ENCODE data around the gene GUCY1B1.
"Not testable (repeated sequence)": the region's sequence is repeated elsewhere in the genome, so short reads cannot be mapped to it uniquely, and the experiment has no call there.

GUCY1B1 gene

DNA sequence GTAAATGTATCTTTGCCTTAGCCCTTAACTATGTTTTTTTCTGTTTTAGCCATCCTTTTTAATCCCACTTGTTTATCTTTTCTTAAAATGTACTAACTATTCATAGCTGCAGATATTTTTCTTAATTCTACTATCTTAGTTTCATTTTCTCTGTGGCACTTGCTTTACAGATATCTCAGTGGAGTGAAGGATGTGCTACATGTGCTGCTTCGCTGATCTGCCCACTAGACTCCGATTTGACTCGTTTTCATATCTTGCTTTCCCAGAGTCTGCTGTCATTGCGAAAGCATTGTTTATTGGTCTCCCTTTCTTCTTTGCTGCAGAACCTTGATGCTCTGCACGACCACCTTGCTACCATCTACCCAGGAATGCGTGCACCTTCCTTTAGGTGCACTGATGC is 30.6 kb downstream of the GUCY1B1 start:
- H3K27me3 ChIP-seq (ENCODE audit: control insufficient read depth, insufficient read depth, low read length), result no peaks in the 10 kb centered on the region
- H3K9ac ChIP-seq (ENCODE audit: low read length), result no peak overlapping the region
- H3K4me3 ChIP-seq (ENCODE audit: low read length), result peak overlapping the region; percentile 32

DNA sequence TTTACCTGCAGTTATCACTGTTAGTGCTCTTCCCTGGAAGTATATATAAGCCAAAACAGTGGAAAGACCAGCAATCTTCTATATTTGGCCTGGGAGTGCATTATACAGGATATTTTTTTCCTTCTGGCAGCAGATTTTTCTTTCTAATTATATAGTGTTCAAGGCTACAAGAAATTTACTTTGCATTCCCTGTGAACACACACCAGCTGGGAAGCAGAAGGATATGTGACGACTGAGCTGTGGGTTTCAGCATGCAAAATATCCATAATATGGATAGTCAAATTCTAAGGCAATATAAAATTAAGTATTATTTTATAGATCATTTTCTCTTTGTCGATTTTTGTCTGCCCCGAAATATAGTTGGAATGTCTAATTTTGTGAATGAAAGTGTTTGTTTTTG is 31.2 kb downstream of the GUCY1B1 start:
- H3K4me3 ChIP-seq (ENCODE audit: low read length), result no peak overlapping the region
- no peaks in the 10 kb centered on the region for H3K36me3 ChIP-seq (ENCODE audit: control insufficient read depth, insufficient read depth, low read length)
- no peak overlapping the region for H3K9ac ChIP-seq (ENCODE audit: low read length)
- H3K27me3 ChIP-seq (ENCODE audit: control insufficient read depth, insufficient read depth, low read length), result no peaks in the 10 kb centered on the region
- peaks cover 7% of the 10 kb centered on the region for H3K4me1 ChIP-seq (ENCODE audit: control insufficient read depth, insufficient read depth, low read length)
- H3K27ac ChIP-seq (ENCODE audit: low read depth, low read length), result no peak overlapping the region

More for the DNA sequence above, 30.6 kb downstream of the GUCY1B1 start:
- H3K36me3 ChIP-seq (ENCODE audit: control insufficient read depth, insufficient read depth, low read length), result no peaks in the 10 kb centered on the region
- peaks cover 7% of the 10 kb centered on the region for H3K4me1 ChIP-seq (ENCODE audit: control insufficient read depth, insufficient read depth, low read length)
- H3K27ac ChIP-seq (ENCODE audit: low read depth, low read length), result peak overlapping the region; percentile 14

DNA sequence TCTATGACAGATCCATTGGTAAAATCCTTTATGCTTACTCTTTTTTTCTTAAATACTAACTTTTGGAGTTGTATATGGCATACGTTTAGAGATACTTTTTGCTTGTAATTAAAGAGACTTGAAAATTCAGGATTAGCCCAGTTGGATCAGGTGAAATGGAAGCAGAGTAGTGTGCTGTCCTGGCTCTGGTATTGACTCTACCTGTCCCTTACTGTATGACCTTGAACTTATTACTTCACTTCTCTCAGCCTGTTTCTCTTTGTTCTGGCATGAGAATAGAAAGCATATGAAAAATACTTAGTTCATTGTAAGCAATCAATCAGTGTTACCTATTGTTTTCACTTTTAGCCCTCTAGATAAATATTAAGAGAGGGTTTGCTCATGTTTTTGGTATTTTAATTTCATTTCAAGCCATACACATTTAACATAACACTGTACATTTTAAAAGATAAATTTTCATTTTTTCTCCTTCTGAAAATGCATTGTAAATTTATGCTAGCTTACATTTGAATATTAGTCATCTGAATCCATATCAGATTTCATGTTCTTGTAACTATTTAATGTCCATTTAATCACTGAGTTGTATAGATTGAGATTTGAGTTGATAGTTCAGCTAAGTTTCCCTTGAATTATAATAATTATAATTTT is 35.9 kb downstream of the GUCY1B1 start:
- Histone ChIP-seq H3K27me3 (ENCODE audit: control insufficient read depth, insufficient read depth, low read length) (no peaks in the 10 kb centered on the region), H3K36me3 (ENCODE audit: control insufficient read depth, insufficient read depth, low read length) (no peaks in the 10 kb centered on the region), H3K4me3 (ENCODE audit: low read length) (no peak overlapping the region), H3K9ac (ENCODE audit: low read length) (no peak overlapping the region), H3K27ac (ENCODE audit: low read depth, low read length) (no peak overlapping the region), H3K4me1 (ENCODE audit: control insufficient read depth, insufficient read depth, low read length) (peaks cover 3% of the 10 kb centered on the region)

DNA sequence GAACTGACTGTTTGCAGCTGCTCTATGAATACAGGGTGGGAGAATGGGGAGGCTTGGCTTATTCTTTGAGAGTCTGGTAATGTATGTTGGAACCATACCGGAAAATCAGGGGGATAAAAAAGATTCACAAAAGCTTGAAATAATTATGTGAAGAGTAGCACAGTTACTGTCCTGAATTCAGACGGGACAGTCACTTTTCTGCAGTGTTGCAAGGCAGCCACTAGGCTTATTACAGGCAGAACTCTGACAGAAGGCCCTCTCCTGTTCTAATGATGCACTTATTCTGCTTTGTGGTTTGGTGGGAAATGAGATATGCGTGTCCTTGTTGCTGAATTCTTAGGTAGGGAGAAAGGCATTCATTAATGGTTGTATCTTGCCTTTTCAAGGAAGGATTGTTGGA is 37.2 kb downstream of the GUCY1B1 start:
- peaks cover 13% of the 10 kb centered on the region for H3K4me1 ChIP-seq (ENCODE audit: control insufficient read depth, insufficient read depth, low read length)
- H3K27ac ChIP-seq (ENCODE audit: low read depth, low read length), result no peak overlapping the region
- H3K36me3 ChIP-seq (ENCODE audit: control insufficient read depth, insufficient read depth, low read length), result no peaks in the 10 kb centered on the region
- H3K9ac ChIP-seq (ENCODE audit: low read length), result no peak overlapping the region
- H3K4me3 ChIP-seq (ENCODE audit: low read length), result no peak overlapping the region
- no peaks in the 10 kb centered on the region for H3K27me3 ChIP-seq (ENCODE audit: control insufficient read depth, insufficient read depth, low read length)

DNA sequence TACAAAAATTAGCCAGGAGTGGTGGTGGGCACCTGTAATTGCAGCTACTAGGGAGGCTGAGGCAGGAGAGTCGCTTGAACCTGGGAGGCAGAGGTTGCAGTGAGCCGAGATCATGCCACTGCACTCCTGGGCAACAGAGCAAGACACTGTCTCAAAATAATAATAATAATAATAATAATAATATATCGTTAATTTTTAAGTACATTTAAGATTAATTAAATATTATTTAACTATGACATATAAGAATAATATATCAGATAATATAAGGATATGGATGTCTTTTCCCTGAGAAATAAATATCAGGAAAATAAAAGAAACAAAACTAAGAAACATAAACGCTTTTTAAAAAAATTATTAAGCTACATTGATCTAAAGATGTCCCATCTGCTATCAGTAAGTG is 38.8 kb downstream of the GUCY1B1 start:
- H3K9ac ChIP-seq (ENCODE audit: low read length); H3K36me3 ChIP-seq (ENCODE audit: control insufficient read depth, insufficient read depth, low read length); H3K27ac ChIP-seq (ENCODE audit: low read depth, low read length); H3K27me3 ChIP-seq (ENCODE audit: control insufficient read depth, insufficient read depth, low read length); H3K4me3 ChIP-seq (ENCODE audit: low read length): not testable (repeated sequence)
- H3K4me1 ChIP-seq (ENCODE audit: control insufficient read depth, insufficient read depth, low read length), result peaks cover 16% of the 10 kb centered on the region

DNA sequence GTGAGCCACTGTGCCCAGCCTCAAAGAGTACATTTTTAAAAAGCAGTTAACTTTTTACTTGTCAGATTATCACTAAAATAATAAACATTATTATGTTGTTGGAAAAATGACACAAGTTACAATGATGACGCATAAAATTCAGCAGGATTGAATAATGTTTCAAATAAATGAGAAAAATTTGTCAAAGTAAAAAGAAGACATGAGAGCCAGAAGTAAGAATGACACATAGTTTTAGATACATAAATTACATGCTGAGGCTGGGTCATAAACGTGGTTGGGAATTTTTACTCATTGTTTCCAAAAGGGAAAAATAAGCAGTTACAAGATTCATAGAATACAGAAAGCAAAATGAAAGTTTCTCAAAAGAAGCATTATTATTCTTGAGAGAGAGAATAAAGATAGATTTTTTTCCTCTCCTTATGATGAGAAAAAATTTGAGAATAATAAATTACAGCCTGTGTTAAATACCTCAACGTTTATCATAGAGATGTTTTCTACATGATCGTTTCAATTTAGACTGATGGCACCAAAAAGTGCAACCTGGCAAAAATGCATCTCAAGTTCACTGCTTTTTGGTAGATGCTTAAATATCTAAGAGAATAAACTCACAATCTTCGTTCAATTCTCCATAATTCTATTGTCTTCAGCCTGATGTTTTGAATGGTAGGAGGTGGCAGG is 40.4 kb downstream of the GUCY1B1 start:
- no peak overlapping the region for H3K9ac ChIP-seq (ENCODE audit: low read length)
- no peaks in the 10 kb centered on the region for H3K27me3 ChIP-seq (ENCODE audit: control insufficient read depth, insufficient read depth, low read length)
- peak overlapping the region; percentile 75 for H3K27ac ChIP-seq (ENCODE audit: low read depth, low read length)
- no peaks in the 10 kb centered on the region for H3K36me3 ChIP-seq (ENCODE audit: control insufficient read depth, insufficient read depth, low read length)
- H3K4me3 ChIP-seq (ENCODE audit: low read length), result no peak overlapping the region
- H3K4me1 ChIP-seq (ENCODE audit: control insufficient read depth, insufficient read depth, low read length), result peaks cover 16% of the 10 kb centered on the region

DNA sequence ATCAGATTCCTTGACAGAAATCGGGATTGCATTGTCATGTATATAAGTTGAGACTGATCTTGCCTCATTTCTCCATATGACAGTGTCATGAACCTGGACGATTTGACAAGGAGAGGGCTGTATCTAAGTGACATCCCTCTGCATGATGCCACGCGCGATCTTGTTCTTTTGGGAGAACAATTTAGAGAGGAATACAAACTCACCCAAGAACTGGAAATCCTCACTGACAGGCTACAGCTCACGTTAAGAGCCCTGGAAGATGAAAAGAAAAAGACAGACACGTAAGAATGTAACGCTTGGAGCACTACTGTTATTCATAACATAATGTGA is 40.9 kb downstream of the GUCY1B1 start:
- no peaks in the 10 kb centered on the region for H3K36me3 ChIP-seq (ENCODE audit: control insufficient read depth, insufficient read depth, low read length)
- peaks cover 16% of the 10 kb centered on the region for H3K4me1 ChIP-seq (ENCODE audit: control insufficient read depth, insufficient read depth, low read length)
- peak overlapping the region; percentile 75 for H3K27ac ChIP-seq (ENCODE audit: low read depth, low read length)
- H3K9ac ChIP-seq (ENCODE audit: low read length), result no peak overlapping the region
- H3K4me3 ChIP-seq (ENCODE audit: low read length), result no peak overlapping the region
- no peaks in the 10 kb centered on the region for H3K27me3 ChIP-seq (ENCODE audit: control insufficient read depth, insufficient read depth, low read length)

DNA sequence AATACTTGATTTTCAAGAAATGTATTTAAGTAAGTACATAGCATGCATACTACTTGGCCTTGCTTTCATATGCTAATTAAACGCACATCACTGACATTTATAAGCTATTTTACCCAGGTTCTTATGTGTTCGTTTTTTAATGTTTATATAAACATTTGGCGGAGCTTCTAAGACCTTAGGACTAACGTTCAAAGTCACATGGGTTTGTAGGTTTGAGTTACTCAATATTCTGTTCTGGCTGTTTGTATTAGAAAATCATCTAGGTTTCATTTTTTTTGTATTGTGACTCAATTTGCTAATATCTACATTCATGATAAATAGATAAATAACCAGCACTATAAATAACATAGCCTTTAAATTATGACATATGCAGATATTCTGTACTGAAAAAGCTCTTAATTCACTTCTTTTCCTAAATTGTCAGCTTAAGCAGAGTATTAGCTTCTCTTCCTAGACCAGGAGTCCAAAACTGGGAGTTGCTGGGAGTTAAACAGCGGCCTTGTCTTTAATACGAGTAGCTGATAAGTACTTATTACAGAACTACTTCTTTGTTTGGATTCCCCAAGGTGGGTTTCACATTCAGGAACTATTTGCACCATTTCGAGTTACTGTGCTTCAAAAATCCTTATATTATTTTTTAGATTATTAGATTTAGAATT is 42.0 kb downstream of the GUCY1B1 start:
- no peak overlapping the region for H3K4me3 ChIP-seq (ENCODE audit: low read length)
- H3K27me3 ChIP-seq (ENCODE audit: control insufficient read depth, insufficient read depth, low read length), result no peaks in the 10 kb centered on the region
- H3K36me3 ChIP-seq (ENCODE audit: control insufficient read depth, insufficient read depth, low read length), result no peaks in the 10 kb centered on the region
- H3K4me1 ChIP-seq (ENCODE audit: control insufficient read depth, insufficient read depth, low read length), result peaks cover 16% of the 10 kb centered on the region
- no peak overlapping the region for H3K9ac ChIP-seq (ENCODE audit: low read length)
- no peak overlapping the region for H3K27ac ChIP-seq (ENCODE audit: low read depth, low read length)

DNA sequence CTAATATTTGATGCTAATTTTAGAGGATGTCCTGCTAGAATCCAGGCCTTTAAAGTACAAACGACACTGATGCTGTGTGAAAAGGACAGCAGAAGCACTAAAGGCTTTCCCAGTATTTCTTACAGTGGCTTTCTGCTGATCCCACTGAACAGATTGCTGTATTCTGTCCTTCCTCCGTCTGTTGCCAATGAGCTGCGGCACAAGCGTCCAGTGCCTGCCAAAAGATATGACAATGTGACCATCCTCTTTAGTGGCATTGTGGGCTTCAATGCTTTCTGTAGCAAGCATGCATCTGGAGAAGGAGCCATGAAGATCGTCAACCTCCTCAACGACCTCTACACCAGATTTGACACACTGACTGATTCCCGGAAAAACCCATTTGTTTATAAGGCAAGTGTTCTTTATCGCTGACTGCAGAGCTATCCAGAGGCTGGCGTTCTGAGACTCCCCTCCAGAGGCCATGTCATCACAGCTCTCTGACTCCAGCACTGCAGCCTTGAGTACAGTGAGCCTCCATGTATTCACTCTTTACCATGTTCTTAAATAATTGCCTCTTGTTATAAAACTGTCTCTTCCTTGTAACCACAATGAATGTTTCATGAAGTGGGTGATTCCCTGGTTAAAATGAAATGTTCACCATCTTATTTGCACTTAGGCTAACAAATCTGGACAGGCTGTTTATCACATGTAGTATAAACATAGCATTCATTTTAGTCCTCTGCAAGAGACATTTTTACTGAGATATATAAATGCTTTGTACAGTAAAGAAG is 43.6 kb downstream of the GUCY1B1 start:
- peaks cover 26% of the 10 kb centered on the region for H3K4me1 ChIP-seq (ENCODE audit: control insufficient read depth, insufficient read depth, low read length)
- H3K9ac ChIP-seq (ENCODE audit: low read length), result no peak overlapping the region
- no peaks in the 10 kb centered on the region for H3K36me3 ChIP-seq (ENCODE audit: control insufficient read depth, insufficient read depth, low read length)
- peak overlapping the region; percentile 72 for H3K27ac ChIP-seq (ENCODE audit: low read depth, low read length)
- no peak overlapping the region for H3K4me3 ChIP-seq (ENCODE audit: low read length)
- H3K27me3 ChIP-seq (ENCODE audit: control insufficient read depth, insufficient read depth, low read length), result no peaks in the 10 kb centered on the region

DNA sequence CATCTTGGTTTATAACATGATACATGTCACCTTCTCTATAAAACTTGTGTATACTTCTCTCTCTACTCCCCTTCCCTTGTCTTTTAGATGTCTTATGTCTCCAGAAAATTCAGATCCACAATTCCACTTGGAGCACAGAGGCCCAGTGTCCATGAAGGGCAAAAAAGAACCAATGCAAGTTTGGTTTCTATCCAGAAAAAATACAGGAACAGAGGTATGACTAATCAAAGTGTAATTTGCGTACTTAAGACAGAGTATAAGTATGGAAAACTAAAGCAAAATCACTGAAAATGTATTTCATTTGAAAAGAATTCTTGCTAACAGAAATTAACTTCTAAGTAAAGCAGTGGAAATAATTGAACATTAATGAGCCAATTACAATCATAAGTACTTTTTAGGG is 46.2 kb downstream of the GUCY1B1 start:
- H3K27me3 ChIP-seq (ENCODE audit: control insufficient read depth, insufficient read depth, low read length), result no peaks in the 10 kb centered on the region
- no peak overlapping the region for H3K9ac ChIP-seq (ENCODE audit: low read length)
- no peaks in the 10 kb centered on the region for H3K36me3 ChIP-seq (ENCODE audit: control insufficient read depth, insufficient read depth, low read length)
- peaks cover 20% of the 10 kb centered on the region for H3K4me1 ChIP-seq (ENCODE audit: control insufficient read depth, insufficient read depth, low read length)
- H3K4me3 ChIP-seq (ENCODE audit: low read length), result no peak overlapping the region
- H3K27ac ChIP-seq (ENCODE audit: low read depth, low read length), result peak overlapping the region; percentile 72

DNA sequence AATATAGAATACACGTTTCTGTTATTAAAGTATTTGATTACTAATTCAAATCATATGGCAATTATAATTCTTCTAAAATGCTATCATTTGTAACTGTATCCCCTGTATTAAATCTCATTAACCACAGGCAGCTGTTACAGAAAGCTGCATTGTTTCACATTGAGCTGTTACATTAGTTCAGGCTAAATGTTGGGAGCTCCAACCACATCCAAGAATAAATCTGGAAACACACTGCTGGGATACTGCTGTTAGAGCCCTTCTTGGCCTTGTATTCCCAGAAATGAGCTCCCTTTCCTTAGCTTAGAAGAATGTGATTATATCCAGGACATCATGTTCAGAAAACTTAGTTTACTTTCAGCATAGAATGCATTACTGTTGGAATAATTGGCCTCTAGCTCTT is 48.2 kb downstream of the GUCY1B1 start:
- Histone ChIP-seq H3K36me3 (ENCODE audit: control insufficient read depth, insufficient read depth, low read length) (no peaks in the 10 kb centered on the region), H3K27me3 (ENCODE audit: control insufficient read depth, insufficient read depth, low read length) (no peaks in the 10 kb centered on the region), H3K9ac (ENCODE audit: low read length) (no peak overlapping the region), H3K27ac (ENCODE audit: low read depth, low read length) (peak overlapping the region; percentile 51), H3K4me3 (ENCODE audit: low read length) (no peak overlapping the region), H3K4me1 (ENCODE audit: control insufficient read depth, insufficient read depth, low read length) (peaks cover 14% of the 10 kb centered on the region)

DNA sequence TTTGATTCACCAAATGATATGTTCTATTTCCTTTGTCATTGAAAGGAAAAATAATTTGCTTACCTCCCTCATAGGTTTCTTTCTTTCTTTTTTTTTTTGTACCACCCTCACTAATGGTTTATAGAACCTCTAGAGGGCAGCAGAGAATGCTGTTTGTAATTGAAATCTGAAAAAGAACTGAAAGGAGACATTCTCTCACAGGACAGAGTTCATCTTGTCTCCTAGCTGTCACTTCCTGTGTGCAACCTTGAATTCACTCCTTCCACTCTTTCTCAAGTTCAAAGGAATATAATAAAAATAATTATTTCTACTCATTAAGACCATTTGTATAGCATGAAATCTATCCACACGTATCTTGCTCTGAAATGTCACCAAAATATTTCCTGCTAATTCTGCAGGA is 51.0 kb downstream of the GUCY1B1 start:
- no peak overlapping the region for H3K4me3 ChIP-seq (ENCODE audit: low read length)
- no peaks in the 10 kb centered on the region for H3K36me3 ChIP-seq (ENCODE audit: control insufficient read depth, insufficient read depth, low read length)
- no peak overlapping the region for H3K9ac ChIP-seq (ENCODE audit: low read length)
- no peaks in the 10 kb centered on the region for H3K27me3 ChIP-seq (ENCODE audit: control insufficient read depth, insufficient read depth, low read length)
- H3K27ac ChIP-seq (ENCODE audit: low read depth, low read length), result no peak overlapping the region
- H3K4me1 ChIP-seq (ENCODE audit: control insufficient read depth, insufficient read depth, low read length), result peaks cover 10% of the 10 kb centered on the region
